ENCODE measurements around the gene ZNF615. TPM values are rescaled to one million over a fixed set of nuclear protein-coding genes. Genes with fewer than 3 reads are reported as not detected.
"Not testable (repeated sequence)": the region's sequence is repeated elsewhere in the genome, so short reads cannot be mapped to it uniquely, and the experiment has no call there.

ZNF615 gene
- total and polyA plus RNA-seq, 10 donors: 2.0 to 19.9 (median 10.9) TPM

- Histone ChIP-seq H3K4me1 (no peaks in the 10 kb centered on the region), H3K4me3 (peak overlapping the region in 1 of 8 donors; percentile 41), H3K27me3 (replicated peaks in 1 of 7) (no peaks in the 10 kb centered on the region), H3K9me3 (peaks cover 71 to 100% (median 100%) of the 10 kb centered on the region in 8 donors), H3K36me3 (peaks cover 66 to 100% (median 99%) of the 10 kb centered on the region in 6 donors), H3K27ac (no peak overlapping the region)
- intact Hi-C loops (cut with DNase I; ENCODE audit: low total_unique reads): no loop called here
- 94 to 100% (median 98%) methylated on average over 1 of the region's 1 CpG for WGBS, 5 donors
- no peak for TF ChIP-seq POLR2AphosphoS5 (IDR thresholded peaks at IDR 0.05)
- no peak for TF ChIP-seq CTCF (IDR thresholded peaks at IDR 0.05 in 8 of 11, conservative IDR thresholded peaks at IDR 0.05 in 3 of 11)
- no peak for TF ChIP-seq POLR2A (IDR thresholded peaks at IDR 0.05)
- no peak for DNase-seq
Observed at GRCh38 chr19:51970718-51971117, 37.3 kb downstream of the ZNF615 start.

- no peak overlapping the region for H3K27ac ChIP-seq
- no peaks in the 10 kb centered on the region for H3K27me3 ChIP-seq (replicated peaks in 1 of 7)
- no peaks in the 10 kb centered on the region for H3K4me1 ChIP-seq
- 94 to 99% (median 98%) methylated on average over 5 of the region's 5 CpGs for whole genome bisulfite sequencing, 5 donors
- H3K9me3 ChIP-seq: peaks cover 65 to 100% (median 100%) of the 10 kb centered on the region in 8 donors
- TF ChIP-seq POLR2AphosphoS5 (IDR thresholded peaks at IDR 0.05) (no peak), POLR2A (IDR thresholded peaks at IDR 0.05) (no peak), CTCF (IDR thresholded peaks at IDR 0.05 in 8 of 11, conservative IDR thresholded peaks at IDR 0.05 in 3 of 11) (no peak)
- peak overlapping the region in 1 of 8 donors; percentile 31 for H3K4me3 ChIP-seq
- intact Hi-C loops (cut with DNase I; ENCODE audit: low total_unique reads): no loop called here
- peaks cover 54 to 88% (median 77%) of the 10 kb centered on the region in 6 donors for H3K36me3 ChIP-seq
- DNase-seq: no peak
Observed at GRCh38 chr19:51965583-51965982, 42.4 kb downstream of the ZNF615 start.

- intact Hi-C loops (cut with DNase I; ENCODE audit: low total_unique reads); H3K4me3 ChIP-seq; H3K27me3 ChIP-seq (replicated peaks in 1 of 7); H3K4me1 ChIP-seq; DNase-seq: not testable (repeated sequence)
- WGBS, 5 donors: 31 to 52% (median 46%) methylated on average over 7 of the region's 7 CpGs
- H3K9me3 ChIP-seq: peaks cover 29 to 100% (median 100%) of the 10 kb centered on the region in 8 donors
- H3K36me3 ChIP-seq: peaks cover 16 to 40% (median 28%) of the 10 kb centered on the region in 6 donors
- peak overlapping the region in 1 of 8 donors; percentile 17 for H3K27ac ChIP-seq
Observed at GRCh38 chr19:51960621-51961233, 47.3 kb downstream of the ZNF615 start.

- TF ChIP-seq CTCF (IDR thresholded peaks at IDR 0.05 in 8 of 11, conservative IDR thresholded peaks at IDR 0.05 in 3 of 11): no peak
- TF ChIP-seq POLR2AphosphoS5 (IDR thresholded peaks at IDR 0.05): no peak
- TF ChIP-seq POLR2A (IDR thresholded peaks at IDR 0.05): no peak
- DNase-seq: no peak
- H3K9me3 ChIP-seq: peaks cover 20 to 100% (median 100%) of the 10 kb centered on the region in 8 donors
- H3K27ac ChIP-seq: no peak overlapping the region
- no peaks in the 10 kb centered on the region for H3K4me1 ChIP-seq
- H3K36me3 ChIP-seq: peaks cover 6 to 30% (median 19%) of the 10 kb centered on the region in 6 donors
- no peak overlapping the region for H3K4me3 ChIP-seq
- WGBS, 5 donors: 90 to 96% (median 91%) methylated on average over 4 of the region's 4 CpGs
- H3K27me3 ChIP-seq (replicated peaks in 1 of 7): no peaks in the 10 kb centered on the region
- intact Hi-C loops (cut with DNase I; ENCODE audit: low total_unique reads): no loop called here
Observed at GRCh38 chr19:51959791-51960190, 48.2 kb downstream of the ZNF615 start.

- H3K4me3 ChIP-seq; intact Hi-C loops (cut with DNase I; ENCODE audit: low total_unique reads); H3K27ac ChIP-seq; H3K4me1 ChIP-seq; H3K27me3 ChIP-seq (replicated peaks in 1 of 7); DNase-seq: not testable (repeated sequence)
- WGBS, 5 donors: 79 to 93% (median 89%) methylated on average over 4 of the region's 4 CpGs
- Histone ChIP-seq H3K36me3 (peaks cover 0 to 11% (median 4%) of the 10 kb centered on the region in 6 donors), H3K9me3 (peaks cover 3 to 97% (median 95%) of the 10 kb centered on the region in 8 donors)
Observed at GRCh38 chr19:51957846-51958245, 50.2 kb downstream of the ZNF615 start.

Data from spleen (tissue), 11 donors.